SK-N-SH (cell line): ENCODE results near the gene TTC9.

Experiments
- RCOR1 ChIP-seq: fragments of 150-350 bp; IDR thresholded peaks from 2 replicates; pipeline ENCODE4 v1.6.1; 2017; ENCODE audit warnings: antibody characterized with exemption, low read length
- RXRA ChIP-seq: IDR thresholded peaks from 2 replicates; pipeline ENCODE4 v1.4.0; 2012; ENCODE audit warnings: low read depth, mild to moderate bottlenecking, borderline replicate concordance
- TF ChIP-seq, protein P1 (sequence below): fragments of 200-600 bp; sonication (generic); IDR thresholded peaks from 2 replicates; pipeline ENCODE4 v1.6.1; 2017; ENCODE audit warnings: antibody characterized with exemption, mild to moderate bottlenecking, moderate library complexity
- TF ChIP-seq, protein P2 (sequence below): IDR thresholded peaks from 2 replicates; pipeline ENCODE4 v1.6.1; 2012; ENCODE audit warnings: mild to moderate bottlenecking, low read depth, low read length, moderate library complexity
- TF ChIP-seq, protein P3 (sequence below): IDR thresholded peaks from 2 replicates; pipeline ENCODE4 v1.4.0; 2012; ENCODE audit warnings: low read depth, borderline replicate concordance

- TF ChIP-seq, protein P1, sequence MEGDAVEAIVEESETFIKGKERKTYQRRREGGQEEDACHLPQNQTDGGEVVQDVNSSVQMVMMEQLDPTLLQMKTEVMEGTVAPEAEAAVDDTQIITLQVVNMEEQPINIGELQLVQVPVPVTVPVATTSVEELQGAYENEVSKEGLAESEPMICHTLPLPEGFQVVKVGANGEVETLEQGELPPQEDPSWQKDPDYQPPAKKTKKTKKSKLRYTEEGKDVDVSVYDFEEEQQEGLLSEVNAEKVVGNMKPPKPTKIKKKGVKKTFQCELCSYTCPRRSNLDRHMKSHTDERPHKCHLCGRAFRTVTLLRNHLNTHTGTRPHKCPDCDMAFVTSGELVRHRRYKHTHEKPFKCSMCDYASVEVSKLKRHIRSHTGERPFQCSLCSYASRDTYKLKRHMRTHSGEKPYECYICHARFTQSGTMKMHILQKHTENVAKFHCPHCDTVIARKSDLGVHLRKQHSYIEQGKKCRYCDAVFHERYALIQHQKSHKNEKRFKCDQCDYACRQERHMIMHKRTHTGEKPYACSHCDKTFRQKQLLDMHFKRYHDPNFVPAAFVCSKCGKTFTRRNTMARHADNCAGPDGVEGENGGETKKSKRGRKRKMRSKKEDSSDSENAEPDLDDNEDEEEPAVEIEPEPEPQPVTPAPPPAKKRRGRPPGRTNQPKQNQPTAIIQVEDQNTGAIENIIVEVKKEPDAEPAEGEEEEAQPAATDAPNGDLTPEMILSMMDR: no peak
- TF ChIP-seq RXRA: no peak
- TF ChIP-seq, protein P2, sequence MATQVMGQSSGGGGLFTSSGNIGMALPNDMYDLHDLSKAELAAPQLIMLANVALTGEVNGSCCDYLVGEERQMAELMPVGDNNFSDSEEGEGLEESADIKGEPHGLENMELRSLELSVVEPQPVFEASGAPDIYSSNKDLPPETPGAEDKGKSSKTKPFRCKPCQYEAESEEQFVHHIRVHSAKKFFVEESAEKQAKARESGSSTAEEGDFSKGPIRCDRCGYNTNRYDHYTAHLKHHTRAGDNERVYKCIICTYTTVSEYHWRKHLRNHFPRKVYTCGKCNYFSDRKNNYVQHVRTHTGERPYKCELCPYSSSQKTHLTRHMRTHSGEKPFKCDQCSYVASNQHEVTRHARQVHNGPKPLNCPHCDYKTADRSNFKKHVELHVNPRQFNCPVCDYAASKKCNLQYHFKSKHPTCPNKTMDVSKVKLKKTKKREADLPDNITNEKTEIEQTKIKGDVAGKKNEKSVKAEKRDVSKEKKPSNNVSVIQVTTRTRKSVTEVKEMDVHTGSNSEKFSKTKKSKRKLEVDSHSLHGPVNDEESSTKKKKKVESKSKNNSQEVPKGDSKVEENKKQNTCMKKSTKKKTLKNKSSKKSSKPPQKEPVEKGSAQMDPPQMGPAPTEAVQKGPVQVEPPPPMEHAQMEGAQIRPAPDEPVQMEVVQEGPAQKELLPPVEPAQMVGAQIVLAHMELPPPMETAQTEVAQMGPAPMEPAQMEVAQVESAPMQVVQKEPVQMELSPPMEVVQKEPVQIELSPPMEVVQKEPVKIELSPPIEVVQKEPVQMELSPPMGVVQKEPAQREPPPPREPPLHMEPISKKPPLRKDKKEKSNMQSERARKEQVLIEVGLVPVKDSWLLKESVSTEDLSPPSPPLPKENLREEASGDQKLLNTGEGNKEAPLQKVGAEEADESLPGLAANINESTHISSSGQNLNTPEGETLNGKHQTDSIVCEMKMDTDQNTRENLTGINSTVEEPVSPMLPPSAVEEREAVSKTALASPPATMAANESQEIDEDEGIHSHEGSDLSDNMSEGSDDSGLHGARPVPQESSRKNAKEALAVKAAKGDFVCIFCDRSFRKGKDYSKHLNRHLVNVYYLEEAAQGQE: no peak
- TF ChIP-seq RCOR1: no peak
- TF ChIP-seq, protein P3, sequence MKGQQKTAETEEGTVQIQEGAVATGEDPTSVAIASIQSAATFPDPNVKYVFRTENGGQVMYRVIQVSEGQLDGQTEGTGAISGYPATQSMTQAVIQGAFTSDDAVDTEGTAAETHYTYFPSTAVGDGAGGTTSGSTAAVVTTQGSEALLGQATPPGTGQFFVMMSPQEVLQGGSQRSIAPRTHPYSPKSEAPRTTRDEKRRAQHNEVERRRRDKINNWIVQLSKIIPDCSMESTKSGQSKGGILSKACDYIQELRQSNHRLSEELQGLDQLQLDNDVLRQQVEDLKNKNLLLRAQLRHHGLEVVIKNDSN: no peak
Observed at GRCh38 chr14:70713096-70713495, 71.4 kb downstream of the TTC9 start.
